GM18861 (cell line): ENCODE results near the gene CSNK2A1.

Experiments
- ATAC-seq: cut with Tn5 transposase; IDR thresholded peaks from one replicate; pipeline ENCODE4 v1.9.1; 2021; ENCODE audit not compliant: unreplicated experiment

The CSNK2A1 gene

GRCh38 chr20:568097-568652, 24.6 kb upstream of the CSNK2A1 start:
- ATAC-seq = no peak

- ATAC-seq = no peak
Observed at GRCh38 chr20:564192-564591, 20.6 kb upstream of the CSNK2A1 start.

DNA sequence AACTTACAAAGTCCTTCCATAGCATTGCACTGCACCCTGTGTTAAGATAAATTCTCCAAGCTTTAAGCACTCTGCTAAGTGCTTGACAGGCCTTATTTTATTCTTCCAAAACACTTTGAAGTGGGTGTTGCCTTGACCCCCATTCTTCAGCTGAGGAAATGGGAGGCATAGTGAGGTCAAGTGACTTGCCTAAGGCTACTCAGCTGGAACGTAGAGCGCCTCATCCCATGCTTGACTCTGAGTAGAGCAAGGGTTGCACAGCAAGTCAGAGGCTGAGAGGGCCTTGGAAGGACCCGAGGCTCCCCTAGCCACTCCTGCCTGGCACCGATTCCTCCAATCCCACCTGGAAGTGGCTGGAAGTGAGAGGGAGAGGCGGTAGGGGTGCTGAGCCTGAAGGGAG, 19.6 kb upstream of the CSNK2A1 start:
- ATAC-seq = no peak

DNA sequence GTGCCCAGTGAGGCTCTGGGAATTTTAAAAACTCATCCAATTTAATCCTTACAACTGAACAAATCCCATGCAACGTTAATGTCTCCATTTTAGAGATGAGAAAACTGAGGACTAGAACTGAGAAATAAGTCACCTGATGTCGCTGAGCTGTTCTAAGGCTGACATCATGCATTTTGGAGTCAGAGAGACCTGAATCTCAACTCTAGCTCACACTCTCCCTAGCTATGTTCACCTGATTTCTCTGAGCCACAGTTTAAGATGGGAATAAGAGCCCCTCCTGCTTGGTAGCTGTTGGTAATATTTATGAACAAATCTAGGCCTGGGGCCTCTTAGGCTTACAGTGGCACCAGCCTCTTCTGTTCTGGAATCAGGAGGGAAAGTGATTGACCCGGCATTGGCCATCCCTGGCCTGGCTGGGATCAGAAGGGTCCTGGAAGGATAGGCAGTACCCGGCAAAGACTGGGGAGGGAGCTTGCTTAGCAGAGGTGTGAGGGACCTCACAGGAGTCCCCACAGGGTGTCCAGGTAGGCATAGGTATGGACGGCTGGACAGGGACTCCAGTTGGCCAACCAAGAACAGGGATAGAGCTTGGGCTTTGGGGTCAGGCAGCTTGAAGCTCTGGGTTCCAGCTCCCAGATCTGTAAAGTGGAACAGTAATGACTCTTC, 18.8 kb upstream of the CSNK2A1 start:
- no peak for ATAC-seq

GRCh38 chr20:561437-562231, 18.0 kb upstream of the CSNK2A1 start:
- ATAC-seq = peak; percentile 45

DNA sequence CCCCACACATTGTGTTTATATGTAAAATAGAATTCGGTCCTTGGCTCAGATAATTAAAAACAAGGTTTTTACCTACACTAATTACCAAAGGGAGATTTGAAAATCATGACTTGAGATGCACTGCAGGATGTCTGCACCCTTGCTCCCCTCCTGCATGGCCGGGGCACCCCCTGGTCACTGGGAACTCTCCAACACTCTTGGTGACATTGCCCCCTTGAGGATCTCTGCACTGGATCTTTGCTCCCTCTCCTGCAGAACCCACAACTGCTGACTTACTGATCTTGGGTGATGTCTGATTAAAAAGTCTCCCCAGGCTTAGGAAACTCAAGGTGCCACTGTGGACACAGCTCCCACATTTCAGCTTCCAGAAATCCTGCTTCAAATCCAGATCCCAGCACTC, 17.1 kb upstream of the CSNK2A1 start:
- ATAC-seq = no peak

- no peak for ATAC-seq
Observed at GRCh38 chr20:558117-558516, 14.5 kb upstream of the CSNK2A1 start.

DNA sequence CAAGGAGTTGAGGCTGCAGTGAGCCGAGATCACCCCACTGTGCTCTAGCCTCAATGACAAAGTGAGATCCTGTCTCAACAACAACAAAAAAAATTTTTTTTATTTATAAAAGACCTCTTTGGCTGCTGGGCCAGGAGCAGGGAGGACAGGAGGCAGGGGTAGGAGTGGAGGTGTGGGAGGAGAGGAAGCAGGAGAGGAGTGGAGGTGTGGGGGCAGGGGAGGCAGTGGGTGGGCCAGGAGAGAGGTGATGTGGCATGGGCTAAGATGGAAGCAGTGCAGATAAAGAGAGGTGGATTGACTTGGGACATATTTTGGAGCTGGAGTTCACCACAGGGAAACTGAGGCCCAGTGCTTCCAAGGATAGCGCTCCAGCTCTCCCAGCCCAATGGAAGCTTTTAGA, 13.4 kb upstream of the CSNK2A1 start:
- ATAC-seq = no peak

DNA sequence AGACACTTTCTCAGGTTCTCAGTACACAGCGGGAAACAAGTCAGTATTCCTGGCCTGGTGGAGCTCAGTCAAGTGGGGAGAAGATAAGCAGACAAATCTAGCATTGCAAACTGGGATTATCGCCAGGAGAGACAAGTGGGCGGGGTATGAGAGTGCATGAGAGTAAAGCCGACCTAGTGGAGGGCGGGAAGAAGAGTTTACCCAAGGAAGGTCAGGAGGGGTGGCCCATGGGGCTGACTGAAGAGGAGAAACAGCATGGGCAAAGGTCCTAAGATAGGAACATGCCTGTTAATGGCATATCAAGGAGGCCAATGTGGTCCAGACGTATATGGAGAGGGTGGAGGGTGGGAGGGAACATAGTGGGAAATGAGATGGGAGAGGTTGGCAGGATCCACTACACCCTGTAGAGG, 12.4 kb upstream of the CSNK2A1 start:
- ATAC-seq = no peak

GRCh38 chr20:550611-551010, 7.0 kb upstream of the CSNK2A1 start:
- ATAC-seq = no peak

DNA sequence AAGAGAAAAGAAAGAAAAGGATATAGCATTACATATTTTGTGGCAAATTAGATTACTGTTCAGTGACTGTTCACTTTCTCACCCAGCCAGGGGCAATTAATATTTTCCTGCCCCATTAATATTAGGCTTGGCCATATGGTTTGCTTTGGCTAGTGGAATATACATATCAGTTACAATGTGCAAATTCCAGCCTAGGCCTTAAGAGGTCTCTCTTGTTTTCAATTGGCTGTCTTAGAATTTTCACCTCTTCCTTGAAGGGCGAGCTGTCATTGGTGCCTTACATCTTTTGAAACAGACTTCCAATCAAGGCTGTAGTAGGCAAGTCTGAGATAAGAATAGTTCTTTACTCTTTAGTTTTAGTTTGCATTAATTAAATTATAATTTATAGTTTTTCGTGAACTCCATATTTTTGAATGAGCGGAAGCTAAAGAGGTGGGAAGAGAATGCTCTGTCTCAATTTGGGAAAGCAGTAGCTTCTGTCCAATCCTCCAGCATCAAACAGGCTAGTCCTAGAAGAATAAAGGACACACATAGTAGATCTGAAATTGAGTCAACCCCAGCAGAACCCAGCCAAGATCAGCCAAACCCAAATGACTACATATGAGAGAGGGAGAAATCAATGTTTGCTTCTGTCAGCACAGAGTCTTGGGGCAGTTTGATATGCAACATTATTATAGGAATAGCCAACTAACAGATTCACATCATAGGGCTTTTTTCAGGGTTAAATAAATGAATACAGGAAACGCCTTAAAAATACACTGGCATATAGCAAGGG, 6.3 kb upstream of the CSNK2A1 start:
- ATAC-seq = no peak

DNA sequence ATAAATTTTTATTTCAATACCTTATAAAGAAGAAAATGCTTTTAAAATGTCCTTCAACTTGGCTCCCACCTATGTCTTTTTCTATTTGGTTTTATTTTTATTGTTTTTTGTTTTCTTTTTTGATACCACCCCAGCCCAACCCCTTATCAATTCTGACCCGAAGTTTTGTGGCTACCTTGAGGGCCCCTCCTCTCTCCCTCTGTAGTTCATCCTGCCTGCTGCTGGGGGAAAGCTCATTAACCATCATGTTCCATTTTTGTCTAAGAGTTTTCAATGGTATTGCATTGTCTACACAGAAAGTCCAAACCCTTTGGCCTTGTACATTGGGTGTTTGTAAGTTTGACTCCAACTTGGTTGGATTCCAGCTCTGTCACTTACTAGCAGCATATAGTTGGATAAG, 5.3 kb upstream of the CSNK2A1 start:
- ATAC-seq = no peak

- ATAC-seq = no peak
Observed at GRCh38 chr20:547394-547793, 3.8 kb upstream of the CSNK2A1 start.

DNA sequence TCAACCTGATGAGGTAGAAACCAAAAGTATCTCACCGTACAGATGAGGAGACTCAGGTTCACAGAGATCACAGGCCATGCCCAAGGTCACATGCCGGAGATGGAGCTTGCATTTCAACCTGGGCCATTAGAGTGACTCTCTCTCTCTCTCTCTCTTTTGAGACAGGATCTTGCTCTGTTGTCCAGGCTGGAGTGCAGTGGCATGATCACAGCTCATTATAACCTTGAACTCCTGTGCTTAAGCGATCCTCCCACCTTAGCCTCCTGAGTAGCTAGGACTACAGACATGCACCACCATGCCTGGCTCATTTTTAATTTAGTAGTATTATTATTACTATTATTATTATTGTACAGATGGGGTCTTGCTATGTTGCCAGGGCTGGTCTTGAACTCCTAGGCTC, 2.8 kb upstream of the CSNK2A1 start:
- ATAC-seq = no peak

GRCh38 chr20:544153-544725, 649 bp upstream of the CSNK2A1 start:
- no peak for ATAC-seq

GRCh38 chr20:542777-543368, 717 bp downstream of the CSNK2A1 start:
- ATAC-seq = no peak

DNA sequence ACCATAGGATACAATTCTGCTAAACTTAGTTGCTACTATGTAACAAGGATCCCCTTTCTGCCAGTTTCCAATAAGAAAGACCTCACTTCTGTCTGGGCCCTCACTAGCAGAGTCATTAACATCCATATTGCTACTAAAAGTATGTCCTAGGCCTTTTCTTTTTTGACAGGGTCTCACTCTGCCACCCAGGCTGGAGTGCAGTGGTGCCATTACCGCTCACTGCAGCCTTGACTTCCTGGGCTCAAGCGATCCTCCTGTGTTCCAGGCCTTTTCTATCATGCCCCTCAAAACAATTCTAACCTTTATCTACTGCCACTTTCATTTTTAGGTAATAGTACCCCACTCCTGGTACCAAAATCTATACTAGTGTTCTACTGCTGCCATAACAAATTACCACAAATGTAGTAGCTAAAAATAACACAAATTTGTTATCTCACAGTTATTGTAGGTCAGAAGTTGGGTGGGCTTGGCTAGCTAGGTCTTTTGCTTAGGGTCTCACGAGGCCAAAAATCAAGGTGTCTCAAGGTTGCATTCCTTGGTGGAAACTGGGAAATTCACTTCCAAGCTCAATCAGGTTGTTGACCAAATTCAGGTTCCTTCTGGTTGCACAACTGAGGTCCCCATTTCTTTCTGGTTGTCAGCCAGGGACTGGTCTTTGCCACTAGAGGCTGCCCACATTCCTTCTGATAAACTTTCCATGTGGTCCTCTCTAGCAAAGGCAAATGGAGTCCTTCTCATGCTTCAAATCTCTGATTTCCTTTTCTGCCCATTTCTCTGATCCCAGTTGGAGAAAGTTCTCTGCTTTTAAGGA, 3.0 kb downstream of the CSNK2A1 start:
- no peak for ATAC-seq

DNA sequence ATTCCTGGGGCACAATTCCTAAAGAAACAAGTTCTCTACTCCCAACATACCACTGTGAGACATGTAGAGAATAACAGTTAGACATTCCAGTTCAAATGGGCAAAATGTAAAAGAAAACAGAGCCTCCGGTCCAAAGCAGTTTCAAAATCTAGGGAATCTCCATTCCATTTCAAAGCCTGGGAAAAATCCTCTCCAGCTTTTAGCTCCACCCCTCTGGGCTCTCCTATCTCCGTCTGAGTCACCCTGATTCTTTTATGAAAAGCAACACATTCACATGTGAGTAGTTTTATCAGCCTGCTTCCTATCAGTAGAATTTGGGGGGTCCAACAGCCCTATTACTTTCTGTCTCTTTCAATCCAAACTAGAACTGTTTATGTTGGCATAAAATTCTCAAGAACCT, 3.7 kb downstream of the CSNK2A1 start:
- ATAC-seq = no peak

GRCh38 chr20:539191-539590, 4.4 kb downstream of the CSNK2A1 start:
- no peak for ATAC-seq

DNA sequence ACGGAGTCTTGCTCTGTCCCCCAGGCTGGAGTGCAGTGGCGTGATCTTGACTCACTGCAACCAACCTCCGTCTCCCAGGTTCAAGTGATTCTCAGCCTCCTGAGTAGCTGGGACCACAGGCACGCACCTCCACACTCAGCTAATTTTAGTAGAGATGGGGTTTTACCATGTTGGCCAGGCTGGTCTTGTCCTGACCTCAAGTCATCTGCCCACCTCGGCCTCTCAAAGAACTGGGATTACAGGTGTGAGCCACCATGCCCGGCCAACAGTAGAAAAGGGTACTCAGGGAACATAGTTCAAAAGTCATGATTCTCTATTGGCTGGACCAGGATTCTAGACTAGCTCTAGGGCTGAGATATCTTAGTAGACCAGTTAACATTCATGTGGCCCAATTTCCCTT, 5.6 kb downstream of the CSNK2A1 start:
- no peak for ATAC-seq
